Measurements from ENCODE around the gene TRIO. TPM values are rescaled to one million over a fixed set of nuclear protein-coding genes. Genes with fewer than 3 reads are reported as not detected.

TRIO gene
- polyA plus RNA-seq, 1 experiment, result 176 TPM

- ChIA-PET CTCF (interaction anchor here (1.0 to 1.4 kb wide), 2 partner anchors 13 to 21 kb away, joined by 3 read pairs; no protein-coding TSS in a partner anchor), POLR2A (no interaction called here)
- Histone ChIP-seq H3K4me3 (ENCODE audit: low read depth, low read length) (no peak overlapping the region), H3K36me3 (ENCODE audit: control insufficient read depth, insufficient read depth, low read length) (peaks cover 30% of the 10 kb centered on the region), H3K27me3 (ENCODE audit: control insufficient read depth, insufficient read depth, low read length) (no peaks in the 10 kb centered on the region)
- no peak for DNase-seq (ENCODE audit: low read depth)
- no peak for TF ChIP-seq CTCF (IDR thresholded peaks at IDR 0.05; ENCODE audit: insufficient read depth, low read depth, low read length)
These were observed 277.1 kb downstream of the TRIO start for GRCh38 chr5:14420101-14420811.

- ChIA-PET CTCF (interaction anchor here (0.9 kb wide), 1 partner anchor 12 kb away, joined by 6 read pairs; no protein-coding TSS in a partner anchor), POLR2A (no interaction called here)
These were observed 278.7 kb downstream of the TRIO start for GRCh38 chr5:14421851-14422250.

GRCh38 chr5:14424011-14424685 is 281.0 kb downstream of the TRIO start:
- DNase-seq (ENCODE audit: low read depth), result no peak
- H3K4me3 ChIP-seq (ENCODE audit: low read depth, low read length), result no peak overlapping the region
- peaks cover 30% of the 10 kb centered on the region for H3K36me3 ChIP-seq (ENCODE audit: control insufficient read depth, insufficient read depth, low read length)
- CTCF ChIA-PET, result no interaction called here
- no peak for TF ChIP-seq CTCF (IDR thresholded peaks at IDR 0.05; ENCODE audit: insufficient read depth, low read depth, low read length)
- POLR2A ChIA-PET, result interaction anchor here (0.6 kb wide), 1 partner anchor 319 kb away, joined by 11 read pairs; no protein-coding TSS in a partner anchor
- H3K27me3 ChIP-seq (ENCODE audit: control insufficient read depth, insufficient read depth, low read length), result no peaks in the 10 kb centered on the region

More at GRCh38 chr5:14421851-14422250, 278.7 kb downstream of the TRIO start:
- DNase-seq (ENCODE audit: low read depth), result no peak
- Histone ChIP-seq H3K36me3 (ENCODE audit: control insufficient read depth, insufficient read depth, low read length) (peaks cover 29% of the 10 kb centered on the region), H3K27me3 (ENCODE audit: control insufficient read depth, insufficient read depth, low read length) (no peaks in the 10 kb centered on the region), H3K4me3 (ENCODE audit: low read depth, low read length) (no peak overlapping the region)
- no peak for TF ChIP-seq CTCF (IDR thresholded peaks at IDR 0.05; ENCODE audit: insufficient read depth, low read depth, low read length)

- H3K27me3 ChIP-seq (ENCODE audit: control insufficient read depth, insufficient read depth, low read length), result no peaks in the 10 kb centered on the region
- TF ChIP-seq CTCF (IDR thresholded peaks at IDR 0.05; ENCODE audit: insufficient read depth, low read depth, low read length), result no peak
- no peak for DNase-seq (ENCODE audit: low read depth)
- H3K4me3 ChIP-seq (ENCODE audit: low read depth, low read length), result no peak overlapping the region
- peaks cover 23% of the 10 kb centered on the region for H3K36me3 ChIP-seq (ENCODE audit: control insufficient read depth, insufficient read depth, low read length)
- ChIA-PET POLR2A (no interaction called here), CTCF (interaction anchor here (1.1 kb wide), 1 partner anchor 223 kb away, joined by 3 read pairs; no protein-coding TSS in a partner anchor)
These were observed 282.4 kb downstream of the TRIO start for GRCh38 chr5:14425559-14425958.

- POLR2A ChIA-PET, result interaction anchor here (0.6 kb wide), 1 partner anchor 14 kb away, joined by 3 read pairs; no protein-coding TSS in a partner anchor
- Histone ChIP-seq H3K4me3 (ENCODE audit: low read depth, low read length) (no peak overlapping the region), H3K36me3 (ENCODE audit: control insufficient read depth, insufficient read depth, low read length) (peaks cover 21% of the 10 kb centered on the region), H3K27me3 (ENCODE audit: control insufficient read depth, insufficient read depth, low read length) (no peaks in the 10 kb centered on the region)
- no peak for DNase-seq (ENCODE audit: low read depth)
- CTCF ChIA-PET, result interaction anchor here (1.0 to 1.1 kb wide), 2 partner anchors 35 to 222 kb away, joined by 3 read pairs; no protein-coding TSS in a partner anchor
- TF ChIP-seq CTCF (IDR thresholded peaks at IDR 0.05; ENCODE audit: insufficient read depth, low read depth, low read length), result no peak
These were observed 283.4 kb downstream of the TRIO start for GRCh38 chr5:14426521-14426920.

All from BJ (cell line).